SK-N-SH (cell line): ENCODE measurements around the gene PSMB5.

Experiments
- CTCF ChIP-seq: fragments of 200-600 bp; sonication (generic); IDR thresholded peaks from 2 replicates; pipeline ENCODE4 v1.6.1; 2017; ENCODE audit warnings: antibody characterized with exemption, mild to moderate bottlenecking, moderate library complexity
- EZH2phosphoT487 ChIP-seq: fragments of 200-600 bp; sonication (generic); IDR thresholded peaks from 2 replicates; pipeline ENCODE4 v1.6.1; 2017; ENCODE audit warnings: low read depth, mixed run types, mild to moderate bottlenecking, antibody characterized with exemption, moderate library complexity, borderline replicate concordance
- GABPA ChIP-seq: IDR thresholded peaks from 2 replicates; pipeline ENCODE4 v1.4.0; 2012; ENCODE audit warnings: low read depth, mild to moderate bottlenecking
- POLR2AphosphoS5 ChIP-seq: IDR thresholded peaks from 2 replicates; pipeline ENCODE4 v1.6.1; 2012; ENCODE audit warnings: low read depth, low read length
- RAD21 ChIP-seq: IDR thresholded peaks from 2 replicates; pipeline ENCODE4 v1.6.1; 2012; ENCODE audit warnings: mild to moderate bottlenecking, low read length
- TEAD4 ChIP-seq: IDR thresholded peaks from 2 replicates; pipeline ENCODE4 v1.4.0; 2012; ENCODE audit warnings: mild to moderate bottlenecking, borderline replicate concordance; ENCODE audit not compliant: insufficient read depth

- TF ChIP-seq CTCF (no peak), EZH2phosphoT487 (no peak), RAD21 (no peak), GABPA (no peak), TEAD4 (no peak), POLR2AphosphoS5 (no peak)
Observed at GRCh38 chr14:23000860-23001259, 33.8 kb downstream of the PSMB5 start.
